ENCODE results near the gene GLRB.

- TF ChIP-seq, protein P1, sequence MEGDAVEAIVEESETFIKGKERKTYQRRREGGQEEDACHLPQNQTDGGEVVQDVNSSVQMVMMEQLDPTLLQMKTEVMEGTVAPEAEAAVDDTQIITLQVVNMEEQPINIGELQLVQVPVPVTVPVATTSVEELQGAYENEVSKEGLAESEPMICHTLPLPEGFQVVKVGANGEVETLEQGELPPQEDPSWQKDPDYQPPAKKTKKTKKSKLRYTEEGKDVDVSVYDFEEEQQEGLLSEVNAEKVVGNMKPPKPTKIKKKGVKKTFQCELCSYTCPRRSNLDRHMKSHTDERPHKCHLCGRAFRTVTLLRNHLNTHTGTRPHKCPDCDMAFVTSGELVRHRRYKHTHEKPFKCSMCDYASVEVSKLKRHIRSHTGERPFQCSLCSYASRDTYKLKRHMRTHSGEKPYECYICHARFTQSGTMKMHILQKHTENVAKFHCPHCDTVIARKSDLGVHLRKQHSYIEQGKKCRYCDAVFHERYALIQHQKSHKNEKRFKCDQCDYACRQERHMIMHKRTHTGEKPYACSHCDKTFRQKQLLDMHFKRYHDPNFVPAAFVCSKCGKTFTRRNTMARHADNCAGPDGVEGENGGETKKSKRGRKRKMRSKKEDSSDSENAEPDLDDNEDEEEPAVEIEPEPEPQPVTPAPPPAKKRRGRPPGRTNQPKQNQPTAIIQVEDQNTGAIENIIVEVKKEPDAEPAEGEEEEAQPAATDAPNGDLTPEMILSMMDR (IDR thresholded peaks at IDR 0.05), result no peak
- no peak for TF ChIP-seq POLR2A (IDR thresholded peaks at IDR 0.05)
Measured at GRCh38 chr4:157220371-157220881, 144.5 kb downstream of the GLRB start, which contains the start of gene GRIA2.

Data from breast epithelium (tissue), 3 donors.